Panc1 (cell line): ENCODE results near the gene ADNP.

ENCODE experiments used
- CTCF ChIP-seq: fragments of 450-650 bp; IDR thresholded peaks from 2 replicates; pipeline ENCODE4 v1.5.1; 2017; ENCODE audit warnings: mild to moderate bottlenecking
- POLR2AphosphoS5 ChIP-seq: IDR thresholded peaks from 2 replicates; pipeline ENCODE4 v1.6.1; 2012; ENCODE audit warnings: mild to moderate bottlenecking, low read depth, low read length, moderate library complexity
- TCF7L2 ChIP-seq: IDR thresholded peaks from 2 replicates; pipeline ENCODE4 v1.6.1; 2011; ENCODE audit warnings: mild to moderate bottlenecking, low read depth, low read length, inconsistent platforms
- TF ChIP-seq, protein P1 (sequence below), 2 experiments: IDR thresholded peaks; 2 replicates each; pipeline ENCODE4 v1.6.1; 2011 to 2012; ENCODE audit warnings: low read depth in 2 of 2, control low read depth in 1 of 2, low read length in 1 of 2, mild to moderate bottlenecking in 1 of 2, moderate library complexity in 1 of 2; ENCODE audit not compliant: insufficient read depth in 1 of 2

GRCh38 chr20:50930976-50931305 is 296 bp downstream of the ADNP start:
- no peak for TF ChIP-seq CTCF
- no peak for TF ChIP-seq POLR2AphosphoS5
- TF ChIP-seq, protein P1, sequence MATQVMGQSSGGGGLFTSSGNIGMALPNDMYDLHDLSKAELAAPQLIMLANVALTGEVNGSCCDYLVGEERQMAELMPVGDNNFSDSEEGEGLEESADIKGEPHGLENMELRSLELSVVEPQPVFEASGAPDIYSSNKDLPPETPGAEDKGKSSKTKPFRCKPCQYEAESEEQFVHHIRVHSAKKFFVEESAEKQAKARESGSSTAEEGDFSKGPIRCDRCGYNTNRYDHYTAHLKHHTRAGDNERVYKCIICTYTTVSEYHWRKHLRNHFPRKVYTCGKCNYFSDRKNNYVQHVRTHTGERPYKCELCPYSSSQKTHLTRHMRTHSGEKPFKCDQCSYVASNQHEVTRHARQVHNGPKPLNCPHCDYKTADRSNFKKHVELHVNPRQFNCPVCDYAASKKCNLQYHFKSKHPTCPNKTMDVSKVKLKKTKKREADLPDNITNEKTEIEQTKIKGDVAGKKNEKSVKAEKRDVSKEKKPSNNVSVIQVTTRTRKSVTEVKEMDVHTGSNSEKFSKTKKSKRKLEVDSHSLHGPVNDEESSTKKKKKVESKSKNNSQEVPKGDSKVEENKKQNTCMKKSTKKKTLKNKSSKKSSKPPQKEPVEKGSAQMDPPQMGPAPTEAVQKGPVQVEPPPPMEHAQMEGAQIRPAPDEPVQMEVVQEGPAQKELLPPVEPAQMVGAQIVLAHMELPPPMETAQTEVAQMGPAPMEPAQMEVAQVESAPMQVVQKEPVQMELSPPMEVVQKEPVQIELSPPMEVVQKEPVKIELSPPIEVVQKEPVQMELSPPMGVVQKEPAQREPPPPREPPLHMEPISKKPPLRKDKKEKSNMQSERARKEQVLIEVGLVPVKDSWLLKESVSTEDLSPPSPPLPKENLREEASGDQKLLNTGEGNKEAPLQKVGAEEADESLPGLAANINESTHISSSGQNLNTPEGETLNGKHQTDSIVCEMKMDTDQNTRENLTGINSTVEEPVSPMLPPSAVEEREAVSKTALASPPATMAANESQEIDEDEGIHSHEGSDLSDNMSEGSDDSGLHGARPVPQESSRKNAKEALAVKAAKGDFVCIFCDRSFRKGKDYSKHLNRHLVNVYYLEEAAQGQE (IDR thresholded peaks at IDR 0.05; ENCODE audit: insufficient read depth in 1 of 2, low read depth in 2 of 2, low read length in 1 of 2) = no peak
- TF ChIP-seq TCF7L2 = no peak
